ENCODE data around the gene PBX4.

GRCh38 chr19:19513682-19514081 lies 104.8 kb downstream of the PBX4 start:
- TF ChIP-seq, protein P1, sequence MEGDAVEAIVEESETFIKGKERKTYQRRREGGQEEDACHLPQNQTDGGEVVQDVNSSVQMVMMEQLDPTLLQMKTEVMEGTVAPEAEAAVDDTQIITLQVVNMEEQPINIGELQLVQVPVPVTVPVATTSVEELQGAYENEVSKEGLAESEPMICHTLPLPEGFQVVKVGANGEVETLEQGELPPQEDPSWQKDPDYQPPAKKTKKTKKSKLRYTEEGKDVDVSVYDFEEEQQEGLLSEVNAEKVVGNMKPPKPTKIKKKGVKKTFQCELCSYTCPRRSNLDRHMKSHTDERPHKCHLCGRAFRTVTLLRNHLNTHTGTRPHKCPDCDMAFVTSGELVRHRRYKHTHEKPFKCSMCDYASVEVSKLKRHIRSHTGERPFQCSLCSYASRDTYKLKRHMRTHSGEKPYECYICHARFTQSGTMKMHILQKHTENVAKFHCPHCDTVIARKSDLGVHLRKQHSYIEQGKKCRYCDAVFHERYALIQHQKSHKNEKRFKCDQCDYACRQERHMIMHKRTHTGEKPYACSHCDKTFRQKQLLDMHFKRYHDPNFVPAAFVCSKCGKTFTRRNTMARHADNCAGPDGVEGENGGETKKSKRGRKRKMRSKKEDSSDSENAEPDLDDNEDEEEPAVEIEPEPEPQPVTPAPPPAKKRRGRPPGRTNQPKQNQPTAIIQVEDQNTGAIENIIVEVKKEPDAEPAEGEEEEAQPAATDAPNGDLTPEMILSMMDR (conservative IDR thresholded peaks at IDR 0.05; ENCODE audit: low read depth in 2 of 2), result no peak
- TF ChIP-seq JUNB (IDR thresholded peaks at IDR 0.05; ENCODE audit: unreplicated experiment) (no peak), ETS1 (IDR thresholded peaks at IDR 0.05) (no peak), POLR2AphosphoS5 (IDR thresholded peaks at IDR 0.05; ENCODE audit: low read depth) (no peak), EZH2 (IDR thresholded peaks at IDR 0.05; ENCODE audit: low read depth, unreplicated experiment) (no peak), EZH2phosphoT487 (IDR thresholded peaks at IDR 0.05; ENCODE audit: unreplicated experiment) (no peak), CREB1 (CRISPR knock-in tag; IDR thresholded peaks at IDR 0.05; ENCODE audit: low read depth) (no peak), ZNF462 (CRISPR knock-in tag; IDR thresholded peaks at IDR 0.05) (no peak), NANOG (IDR thresholded peaks at IDR 0.05; ENCODE audit: borderline replicate concordance) (no peak), ZNF114 (CRISPR knock-in tag; IDR thresholded peaks at IDR 0.05) (no peak), ZNF331 (CRISPR knock-in tag; IDR thresholded peaks at IDR 0.05; ENCODE audit: low read depth) (no peak), REST (IDR thresholded peaks at IDR 0.05; ENCODE audit: unreplicated experiment) (no peak), STAT1 (IDR thresholded peaks at IDR 0.05; ENCODE audit: unreplicated experiment) (no peak)

Data from GM23338 (cell line).